ENCODE measurements around the gene TNRC6B.

GRCh38 chr22:40310768-40311120 lies 133.0 kb downstream of the TNRC6B start:
- TF ChIP-seq POLR2A (IDR thresholded peaks at IDR 0.05; ENCODE audit: extremely low read depth, insufficient read length): no peak
- no peak for TF ChIP-seq CTCF (IDR thresholded peaks at IDR 0.05; ENCODE audit: low read depth, low read length)
